Measurements from ENCODE around the gene NOP53.

GRCh38 chr19:47701717-47702552 lies 43.4 kb upstream of the NOP53 start:
- no peak for TF ChIP-seq CTCF (IDR thresholded peaks at IDR 0.05)
- no peak for TF ChIP-seq POLR2A (IDR thresholded peaks at IDR 0.05; ENCODE audit: low read depth)
- no peak for TF ChIP-seq POLR2AphosphoS5 (IDR thresholded peaks at IDR 0.05)
